ENCODE results near the gene ATP8A2. TPM values are rescaled to one million over a fixed set of nuclear protein-coding genes. Genes with fewer than 3 reads are reported as not detected.

Gene ATP8A2
- total and polyA plus RNA-seq, 10 of the 15 experiments (the other 5 are each of a cell fraction or from before 2014, with no cell fraction given), result 0.01 to 0.04 (median 0.04) TPM; not detected in 7

DNA sequence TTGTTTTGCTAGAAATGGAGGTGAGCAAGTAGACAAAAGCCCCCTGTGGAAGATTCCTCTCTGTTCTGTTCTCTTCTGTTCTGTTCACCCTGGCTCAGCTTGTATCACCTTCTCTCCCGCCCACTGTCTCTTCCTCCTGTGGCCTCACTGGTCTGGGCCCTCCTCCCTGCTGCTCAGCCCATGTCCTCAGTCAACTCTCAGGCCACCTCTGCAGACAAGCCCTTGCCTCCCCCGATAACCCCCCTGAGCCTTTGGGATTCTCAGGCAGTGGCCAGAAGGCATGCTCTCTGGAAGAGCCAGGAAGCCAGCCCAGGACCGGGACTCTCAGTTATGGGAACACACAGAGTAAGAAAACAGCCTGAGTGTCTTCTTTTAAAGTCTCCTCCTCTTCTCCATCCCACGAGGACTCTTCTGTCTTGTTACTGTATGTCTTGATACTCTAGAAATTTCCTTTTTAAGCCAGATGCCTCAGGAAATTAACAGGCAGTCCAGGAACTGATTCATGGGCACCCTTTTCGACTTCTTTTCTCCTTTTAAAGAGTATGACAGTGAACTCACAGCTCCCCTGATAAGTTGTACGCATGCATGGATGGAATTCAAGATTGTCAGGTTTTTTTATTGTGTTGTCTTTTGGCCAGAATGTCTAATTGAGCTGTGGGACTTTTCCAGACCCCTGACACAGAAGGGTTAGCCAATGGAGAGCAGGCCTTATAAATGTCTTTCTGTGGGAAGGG, 646.3 kb downstream of the ATP8A2 start:
- intact Hi-C loops (cut with micrococcal nuclease; ENCODE audit: unreplicated experiment), result no loop called here

GRCh38 chr13:26019251-26019650, 647.5 kb downstream of the ATP8A2 start:
- Histone ChIP-seq H3K9ac (ENCODE audit: control insufficient read depth, insufficient read depth, low read length) (no peak overlapping the region), H3K4me1 (ENCODE audit: control insufficient read depth, insufficient read depth, low read length) (no peaks in the 10 kb centered on the region), H3K27me3 (replicated peaks in 1 of 2; ENCODE audit: control insufficient read depth in 2 of 2, insufficient read depth in 2 of 2, low read length in 1 of 2) (no peaks in the 10 kb centered on the region; a peak in 2 of 4 replicates), H3K36me3 (ENCODE audit: control insufficient read depth in 2 of 2, insufficient read depth in 2 of 2, low read length in 1 of 2) (no peaks in the 10 kb centered on the region), H3K4me3 (no peak overlapping the region), H3K9me3 (replicated peaks; ENCODE audit: control insufficient read depth, insufficient read depth, low read length) (no peaks in the 10 kb centered on the region), H3K4me2 (ENCODE audit: control insufficient read depth, insufficient read depth) (no peak overlapping the region), H4K20me1 (ENCODE audit: control insufficient read depth, insufficient read depth) (no peaks in the 10 kb centered on the region), H3K27ac (ENCODE audit: control insufficient read depth, insufficient read depth) (no peak overlapping the region), H2AFZ (ENCODE audit: control insufficient read depth, low read depth, low read length) (no peak overlapping the region), H3K79me2 (ENCODE audit: control insufficient read depth, insufficient read depth, low read length) (no peaks in the 10 kb centered on the region)
- no peak for DNase-seq (ENCODE audit: low read depth, low spot score)
- intact Hi-C loops (cut with micrococcal nuclease; ENCODE audit: unreplicated experiment), result no loop called here
- ATAC-seq, result no peak
- ChIA-PET RAD21 (ENCODE audit: unreplicated experiment) (no interaction called here), SMC1A (ENCODE audit: uncharacterized antibody, unreplicated experiment) (no interaction called here), CTCF (no interaction called here), POLR2A (no interaction called here)
- no TSS peak for BruUV-seq (replicated peaks)
- 45% methylated on average over 7 of the region's 7 CpGs for WGBS (ENCODE audit: insufficient coverage, insufficient replicate concordance, low lambda C conversion rate, missing lambda C conversion rate)
- in situ Hi-C loops (cut with MboI), result no loop called here
- no peak for FAIRE-seq
- TF ChIP-seq TARDBP (IDR thresholded peaks at IDR 0.05; ENCODE audit: borderline replicate concordance) (no peak), ZNF687 (IDR thresholded peaks at IDR 0.05) (no peak), KLF5 (IDR thresholded peaks at IDR 0.05; ENCODE audit: partially characterized antibody) (no peak), HDAC2 (IDR thresholded peaks at IDR 0.05) (no peak), CBX3 (IDR thresholded peaks at IDR 0.05; ENCODE audit: borderline replicate concordance, low read depth) (no peak), SUZ12 (IDR thresholded peaks at IDR 0.05; ENCODE audit: unreplicated experiment) (no peak), NFYA (IDR thresholded peaks at IDR 0.05; ENCODE audit: borderline replicate concordance, low read depth, low read length) (no peak), SREBF2 (IDR thresholded peaks at IDR 0.05; ENCODE audit: low read length) (no peak), YBX1 (IDR thresholded peaks at IDR 0.05) (no peak), CBX5 (IDR thresholded peaks at IDR 0.05; ENCODE audit: low read depth) (no peak)

More for the DNA sequence above, 646.3 kb downstream of the ATP8A2 start:
- no peaks in the 10 kb centered on the region; the same call in 2 of the 3 replicates for H3K9me3 ChIP-seq (replicated peaks; ENCODE audit: control insufficient read depth, insufficient read depth, low read length)
- no peak overlapping the region for H3K27ac ChIP-seq (ENCODE audit: control insufficient read depth, insufficient read depth)
- TF ChIP-seq, protein P1, sequence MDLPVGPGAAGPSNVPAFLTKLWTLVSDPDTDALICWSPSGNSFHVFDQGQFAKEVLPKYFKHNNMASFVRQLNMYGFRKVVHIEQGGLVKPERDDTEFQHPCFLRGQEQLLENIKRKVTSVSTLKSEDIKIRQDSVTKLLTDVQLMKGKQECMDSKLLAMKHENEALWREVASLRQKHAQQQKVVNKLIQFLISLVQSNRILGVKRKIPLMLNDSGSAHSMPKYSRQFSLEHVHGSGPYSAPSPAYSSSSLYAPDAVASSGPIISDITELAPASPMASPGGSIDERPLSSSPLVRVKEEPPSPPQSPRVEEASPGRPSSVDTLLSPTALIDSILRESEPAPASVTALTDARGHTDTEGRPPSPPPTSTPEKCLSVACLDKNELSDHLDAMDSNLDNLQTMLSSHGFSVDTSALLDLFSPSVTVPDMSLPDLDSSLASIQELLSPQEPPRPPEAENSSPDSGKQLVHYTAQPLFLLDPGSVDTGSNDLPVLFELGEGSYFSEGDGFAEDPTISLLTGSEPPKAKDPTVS (IDR thresholded peaks at IDR 0.05; ENCODE audit: low read depth, low read length), result no peak
- no peak for TF ChIP-seq SP1 (IDR thresholded peaks at IDR 0.05; ENCODE audit: low read depth, low read length)
- no peak for TF ChIP-seq YY1 (IDR thresholded peaks at IDR 0.05; ENCODE audit: low read depth, low read length)
- no peak for TF ChIP-seq SREBF1 (IDR thresholded peaks at IDR 0.05; ENCODE audit: low read length)
- no peak overlapping the region for H2AFZ ChIP-seq (ENCODE audit: control insufficient read depth, low read depth, low read length)
- H4K20me1 ChIP-seq (ENCODE audit: control insufficient read depth, insufficient read depth), result no peaks in the 10 kb centered on the region
- no peak overlapping the region for H3K4me3 ChIP-seq
- WGBS (ENCODE audit: insufficient coverage, insufficient replicate concordance, low lambda C conversion rate, missing lambda C conversion rate), result 3% methylated on average over 6 of the region's 6 CpGs
- ChIA-PET POLR2A (no interaction called here), SMC1A (ENCODE audit: uncharacterized antibody, unreplicated experiment) (no interaction called here), CTCF (no interaction called here), RAD21 (ENCODE audit: unreplicated experiment) (no interaction called here)
- FAIRE-seq (no peak), ATAC-seq (no peak), DNase-seq (ENCODE audit: low read depth, low spot score) (no peak)
- no peaks in the 10 kb centered on the region for H3K36me3 ChIP-seq (ENCODE audit: control insufficient read depth in 2 of 2, insufficient read depth in 2 of 2, low read length in 1 of 2)
- H3K4me1 ChIP-seq (ENCODE audit: control insufficient read depth, insufficient read depth, low read length), result no peaks in the 10 kb centered on the region
- no peaks in the 10 kb centered on the region for H3K79me2 ChIP-seq (ENCODE audit: control insufficient read depth, insufficient read depth, low read length)
- in situ Hi-C loops (cut with MboI), result no loop called here
- H3K4me2 ChIP-seq (ENCODE audit: control insufficient read depth, insufficient read depth), result no peak overlapping the region
- H3K27me3 ChIP-seq (replicated peaks in 1 of 2; ENCODE audit: control insufficient read depth in 2 of 2, insufficient read depth in 2 of 2, low read length in 1 of 2), result no peaks in the 10 kb centered on the region; a peak in 2 of 4 replicates
- BruUV-seq (replicated peaks), result no TSS peak
- no peak overlapping the region for H3K9ac ChIP-seq (ENCODE audit: control insufficient read depth, insufficient read depth, low read length)

All from GM12878 (cell line).